ENCODE data around the gene ANAPC13.

ANAPC13 gene, protein sequence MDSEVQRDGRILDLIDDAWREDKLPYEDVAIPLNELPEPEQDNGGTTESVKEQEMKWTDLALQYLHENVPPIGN

DNA sequence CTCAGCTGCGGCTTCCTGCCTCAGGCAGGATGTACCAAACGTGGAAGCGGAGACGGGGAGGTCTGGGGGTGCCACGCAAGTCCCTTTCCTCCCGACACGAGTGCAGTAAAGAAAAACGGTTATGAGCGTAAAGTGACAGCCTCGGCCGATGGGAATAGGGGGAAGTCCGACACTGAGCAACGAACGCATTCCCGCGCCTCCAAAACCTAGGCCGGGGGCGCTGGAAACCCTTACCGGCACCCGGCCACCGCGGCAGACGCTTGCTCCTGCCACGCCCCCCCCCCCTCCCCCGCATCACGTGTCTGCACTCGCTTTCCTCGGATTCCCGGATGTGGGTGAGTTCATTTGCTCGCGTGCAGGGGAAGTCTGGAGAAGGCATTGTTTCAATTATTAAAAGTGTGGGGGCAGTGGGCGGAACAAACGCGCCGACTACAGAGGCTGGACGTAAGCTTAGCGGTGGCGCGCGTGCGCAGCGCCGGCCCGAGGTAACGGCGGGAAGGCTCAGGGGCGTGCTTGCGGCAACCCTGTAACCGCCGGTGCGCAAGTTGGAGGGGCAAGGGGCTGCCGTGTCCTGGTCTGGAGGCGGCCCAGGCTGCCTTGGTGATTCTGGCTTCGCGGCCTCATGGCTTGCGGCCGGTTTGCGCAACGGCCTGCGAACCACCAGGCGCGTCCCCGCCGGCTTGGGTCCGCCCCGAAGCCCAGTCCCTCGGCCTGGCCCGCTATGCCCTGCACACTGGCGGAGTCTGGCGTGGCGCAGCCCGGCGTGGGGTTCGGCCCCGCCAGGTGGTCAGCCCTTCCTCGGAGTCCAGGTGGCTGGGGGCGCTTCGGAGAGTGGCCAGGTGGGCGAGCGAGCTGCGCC, at the start of gene ANAPC13, which contains the start of gene CEP63:
Gene ANAPC13 (minus strand): TSS at position 268 of the 859 bp plus-strand sequence. CDS start 3,081 bp downstream, outside the sequence.
Gene CEP63 (plus strand): TSS at position 340 of the 859 bp plus-strand sequence. CDS start 9,264 bp downstream, outside the sequence.
- TF ChIP-seq, protein P1, sequence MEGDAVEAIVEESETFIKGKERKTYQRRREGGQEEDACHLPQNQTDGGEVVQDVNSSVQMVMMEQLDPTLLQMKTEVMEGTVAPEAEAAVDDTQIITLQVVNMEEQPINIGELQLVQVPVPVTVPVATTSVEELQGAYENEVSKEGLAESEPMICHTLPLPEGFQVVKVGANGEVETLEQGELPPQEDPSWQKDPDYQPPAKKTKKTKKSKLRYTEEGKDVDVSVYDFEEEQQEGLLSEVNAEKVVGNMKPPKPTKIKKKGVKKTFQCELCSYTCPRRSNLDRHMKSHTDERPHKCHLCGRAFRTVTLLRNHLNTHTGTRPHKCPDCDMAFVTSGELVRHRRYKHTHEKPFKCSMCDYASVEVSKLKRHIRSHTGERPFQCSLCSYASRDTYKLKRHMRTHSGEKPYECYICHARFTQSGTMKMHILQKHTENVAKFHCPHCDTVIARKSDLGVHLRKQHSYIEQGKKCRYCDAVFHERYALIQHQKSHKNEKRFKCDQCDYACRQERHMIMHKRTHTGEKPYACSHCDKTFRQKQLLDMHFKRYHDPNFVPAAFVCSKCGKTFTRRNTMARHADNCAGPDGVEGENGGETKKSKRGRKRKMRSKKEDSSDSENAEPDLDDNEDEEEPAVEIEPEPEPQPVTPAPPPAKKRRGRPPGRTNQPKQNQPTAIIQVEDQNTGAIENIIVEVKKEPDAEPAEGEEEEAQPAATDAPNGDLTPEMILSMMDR (IDR thresholded peaks at IDR 0.05) = no peak
- peak; percentile 99 for DNase-seq (ENCODE audit: low spot score)
- peak within 1 kb of the TSS; percentile 98 to 99 for H3K27ac ChIP-seq
- peak within 1 kb of the TSS; percentile 97 for H3K4me3 ChIP-seq

GRCh38 chr3:134535186-134535970, 49.6 kb upstream of the ANAPC13 start:
- no peak overlapping the region for H3K4me3 ChIP-seq
- no peak for DNase-seq (ENCODE audit: low spot score)
- no peak overlapping the region for H3K27ac ChIP-seq
- TF ChIP-seq, protein P1 (IDR thresholded peaks at IDR 0.05) = no peak

DNA sequence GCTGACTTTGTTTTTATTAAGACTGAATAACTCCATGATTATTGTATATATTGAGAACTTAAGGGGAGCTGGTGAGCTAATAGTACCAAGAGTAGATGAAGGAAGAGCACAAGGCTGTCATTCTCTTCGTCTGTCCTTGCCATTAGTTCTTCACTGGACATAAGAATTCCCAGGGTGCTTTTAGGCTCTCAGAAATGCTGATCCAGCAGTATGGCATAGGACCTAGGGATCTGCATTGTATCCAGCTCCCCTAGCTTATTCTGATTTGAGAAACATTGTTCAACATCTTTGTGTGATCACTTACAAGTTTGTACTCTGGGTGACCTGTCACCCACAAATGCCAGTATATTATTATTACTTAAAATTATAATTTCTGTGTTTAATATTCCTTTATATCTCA, 47.7 kb upstream of the ANAPC13 start:
- H3K4me3 ChIP-seq = no peak overlapping the region
- TF ChIP-seq, protein P1 (IDR thresholded peaks at IDR 0.05) = no peak
- DNase-seq (ENCODE audit: low spot score) = no peak
- H3K27ac ChIP-seq = no peak overlapping the region

GRCh38 chr3:134527538-134528186, 41.9 kb upstream of the ANAPC13 start:
- DNase-seq (ENCODE audit: low spot score) = no peak
- no peak overlapping the region for H3K27ac ChIP-seq
- TF ChIP-seq, protein P1 (IDR thresholded peaks at IDR 0.05) = no peak
- no peak overlapping the region for H3K4me3 ChIP-seq

DNA sequence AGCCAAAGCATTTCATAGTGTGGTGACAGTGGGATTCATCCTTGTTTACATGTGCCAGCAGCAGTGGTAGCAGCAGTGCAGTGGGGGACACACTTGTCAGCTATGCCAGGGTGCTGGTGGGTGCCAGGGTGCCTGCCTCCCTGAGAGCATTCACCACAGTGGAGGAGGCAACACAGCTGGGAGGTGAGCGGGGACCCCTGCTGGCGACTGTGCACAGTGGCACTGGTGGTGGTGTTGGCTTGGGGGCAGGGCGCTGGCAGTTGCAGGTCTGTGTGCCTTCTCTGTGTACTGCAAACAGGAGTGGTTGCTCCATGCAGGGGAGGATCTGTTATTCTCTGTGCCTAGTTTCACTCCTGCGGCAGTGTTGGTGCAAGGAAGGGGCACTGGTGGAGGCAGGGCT, 41.3 kb upstream of the ANAPC13 start:
- no peak overlapping the region for H3K27ac ChIP-seq
- DNase-seq (ENCODE audit: low spot score) = no peak
- TF ChIP-seq, protein P1 (IDR thresholded peaks at IDR 0.05) = no peak
- no peak overlapping the region for H3K4me3 ChIP-seq

DNA sequence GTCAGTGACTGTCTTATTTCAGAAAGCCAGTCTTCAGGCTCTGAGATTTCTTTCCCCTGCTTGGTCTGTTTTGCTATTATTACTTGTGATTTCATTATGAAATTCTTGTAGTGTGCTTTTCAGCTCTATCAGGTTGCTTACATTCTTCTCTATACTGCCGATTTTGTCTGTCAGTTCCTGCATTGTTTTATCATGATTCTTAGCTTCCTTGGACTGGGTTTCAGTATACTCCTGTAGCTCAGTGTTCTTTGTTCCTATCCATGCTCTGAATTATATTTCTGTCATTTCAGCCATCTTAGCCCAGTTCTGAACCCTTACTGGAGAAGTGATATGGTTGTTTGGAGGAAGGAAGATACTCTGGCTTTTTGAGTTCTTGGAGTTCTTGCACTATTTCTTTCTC, 40.5 kb upstream of the ANAPC13 start:
- TF ChIP-seq, protein P1 (IDR thresholded peaks at IDR 0.05) = no peak
- H3K4me3 ChIP-seq = no peak overlapping the region
- no peak for DNase-seq (ENCODE audit: low spot score)
- H3K27ac ChIP-seq = no peak overlapping the region
